K562 (cell line): ENCODE results near the gene SSR4. TPM values are rescaled to one million over a fixed set of nuclear protein-coding genes. Genes with fewer than 3 reads are reported as not detected.

Experiments used
- ATAC-seq: fragments of 200-7000 bp; cut with Tn5 transposase; 3 replicates; pipeline ENCODE4 v1.9.1; 2020; ENCODE audit warnings: moderate library complexity
- BruUV-seq: library from RNA; stranded (reverse); fragments of 400-500 nt; replicated peaks from 2 replicates; lab custom pipeline; 2021; lab: Mats Ljungman, UMichigan
- CTCF ChIA-PET: fragments of 300-600 bp; formaldehyde crosslinking; extraction: SDS; loops from one replicate; lab custom pipeline; 2021; ENCODE audit warnings: low intra/inter-chr PET ratio; lab: Yijun Ruan, JAX
- POLR2A ChIA-PET: fragments of 300-600, 350-650 bp; sonication (Branson Sonifier 250); formaldehyde crosslinking; extraction: SDS; loops from one replicate; lab custom pipeline; 2021; ENCODE audit warnings: antibody characterized with exemption, inconsistent platforms; lab: Yijun Ruan, JAX
- DNase-seq, 4 experiments: peaks; one replicate each; pipeline versions ENCODE4 v3.0.0 to v3.0.0-alpha.2; 2011 to 2018; ENCODE audit warnings: low spot score in 3 of 4, mixed read lengths in 3 of 4; ENCODE audit errors: extremely low read depth in 1 of 4
- FAIRE-seq: peaks from 2 replicates; lab custom pipeline; 2011; peaks lifted over from hg19 to GRCh38; lab: Jason Lieb, UNC
- H2AFZ ChIP-seq: 2 replicates; pipeline ENCODE4 v1.6.0; 2011; ENCODE audit warnings: low read depth, low read length, control low read depth, inconsistent platforms
- H3K27ac ChIP-seq: fragments of 200-600 bp; 3 replicates; pipeline ENCODE4 v1.8.0; 2011; ENCODE audit warnings: low read depth, mild to moderate bottlenecking, control low read depth, inconsistent platforms, low read length, moderate library complexity, mixed read lengths; ENCODE audit errors: extremely low read depth
- H3K27me3 ChIP-seq, 2 experiments: fragments of 300-600 bp in 1 of 2; 2 replicates in 1 of 2; 3 replicates in 1 of 2; pipeline versions ENCODE4 v1.6.0 to v1.8.0; 2011; ENCODE audit warnings: inconsistent platforms in 2 of 2, low read length in 2 of 2, mild to moderate bottlenecking in 1 of 2, mixed read lengths in 1 of 2, moderate library complexity in 1 of 2; ENCODE audit not compliant: control insufficient read depth in 2 of 2, insufficient read depth in 2 of 2
- H3K36me3 ChIP-seq: fragments of 300-600 bp; 3 replicates; pipeline ENCODE4 v1.8.0; 2011; ENCODE audit warnings: mild to moderate bottlenecking, low read length, inconsistent platforms; ENCODE audit not compliant: control insufficient read depth, insufficient read depth
- H3K4me1 ChIP-seq, 2 experiments: fragments of 200-600 bp in 1 of 2; replicated peaks in 1 of 2; 2 replicates in 1 of 2; 3 replicates in 1 of 2; pipeline versions ENCODE4 v1.5.1 to v1.8.0; 2011; ENCODE audit warnings: inconsistent platforms in 2 of 2, low read length in 2 of 2, mild to moderate bottlenecking in 1 of 2, mixed read lengths in 1 of 2, moderate library complexity in 1 of 2; ENCODE audit not compliant: control insufficient read depth in 2 of 2, insufficient read depth in 2 of 2
- H3K4me2 ChIP-seq: 2 replicates; pipeline ENCODE4 v1.6.1; 2011; ENCODE audit warnings: low read length, control low read depth, inconsistent platforms, mixed read lengths; ENCODE audit not compliant: insufficient read depth
- H3K4me3 ChIP-seq: fragments of 200-600 bp; sonication (generic), shearing (Covaris generic); 2 replicates; pipeline ENCODE4 v1.5.1; 2016; ENCODE audit warnings: control low read depth, inconsistent platforms
- H3K79me2 ChIP-seq: fragments of 200-600 bp; 3 replicates; pipeline ENCODE4 v1.8.0; 2011; ENCODE audit warnings: low read length, inconsistent platforms; ENCODE audit not compliant: control insufficient read depth, insufficient read depth
- H3K9ac ChIP-seq, 2 experiments: 2 replicates each; pipeline versions ENCODE4 v1.6.0 to v1.6.1; 2011; ENCODE audit warnings: low read depth in 2 of 2, low read length in 2 of 2, control low read depth in 1 of 2, inconsistent platforms in 1 of 2, mild to moderate bottlenecking in 1 of 2, mixed read lengths in 1 of 2; ENCODE audit not compliant: insufficient read depth in 1 of 2
- H3K9me1 ChIP-seq: one replicate; pipeline ENCODE4 v1.6.0; 2011; ENCODE audit warnings: inconsistent platforms, mild to moderate bottlenecking, low read length, moderate library complexity; ENCODE audit not compliant: control insufficient read depth, insufficient read depth
- H3K9me3 ChIP-seq: replicated peaks from 2 replicates; pipeline ENCODE4 v1.5.1; 2011; ENCODE audit warnings: low read depth, low read length, inconsistent platforms; ENCODE audit not compliant: control insufficient read depth, insufficient read depth
- H4K20me1 ChIP-seq: replicated peaks from 2 replicates; pipeline ENCODE4 v1.6.1; 2011; ENCODE audit warnings: low read length, inconsistent platforms, mixed read lengths; ENCODE audit not compliant: control insufficient read depth, insufficient read depth
- FOSL1 ChIP-seq: fragments of 200-800 bp; sonication (Bioruptor generic); conservative IDR thresholded peaks from 2 replicates; pipeline ENCODE4 v1.6.1; 2016; ENCODE audit warnings: missing genetic modification characterization, missing compliant biosample characterization
- FUS ChIP-seq: fragments of 200-400 bp; formaldehyde crosslinking; optimal IDR thresholded peaks from 2 replicates; pipeline ENCODE3; 2017; ENCODE audit warnings: low read depth, low read length
- JUN ChIP-seq, 2 experiments: sonication (generic) in 1 of 2; formaldehyde crosslinking in 1 of 2; IDR thresholded peaks; 2 replicates each; pipeline versions ENCODE4 v1.6.1 to v1.8.0; 2012 to 2022; ENCODE audit warnings: borderline replicate concordance in 2 of 2, mild to moderate bottlenecking in 2 of 2, improper control_type of control experiment in 1 of 2, low read depth in 1 of 2, low read length in 1 of 2, missing genetic modification reagents in 1 of 2
- KAT2B ChIP-seq: IDR thresholded peaks from one replicate; pipeline ENCODE4 v1.6.1; 2012; ENCODE audit warnings: low read depth, mild to moderate bottlenecking, control low read depth, inconsistent platforms, low read length, moderate library complexity
- NFYB ChIP-seq: IDR thresholded peaks from 2 replicates; pipeline ENCODE4 v1.6.1; 2011; ENCODE audit warnings: mild to moderate bottlenecking, moderate library complexity; ENCODE audit not compliant: insufficient read length; ENCODE audit errors: extremely low read depth
- POLR2AphosphoS2 ChIP-seq: IDR thresholded peaks from 2 replicates; pipeline ENCODE4 v1.6.1; 2012; ENCODE audit warnings: low read length, improper control_type of control experiment
- RAD21 ChIP-seq, 2 experiments: fragments of 250-450 bp in 1 of 2; fragments of 450-650 bp in 1 of 2; sonication (Bioruptor Pico) in 1 of 2; formaldehyde crosslinking in 1 of 2; IDR thresholded peaks in 1 of 2; conservative IDR thresholded peaks in 1 of 2; 2 replicates each; pipeline versions ENCODE4 v1.4.0 to v1.8.0; 2020 to 2022; ENCODE audit warnings: mild to moderate bottlenecking in 2 of 2, moderate library complexity in 1 of 2
- RHOXF2B ChIP-seq: fragments of 250-450 bp; sonication (Bioruptor Pico); conservative IDR thresholded peaks from 2 replicates; pipeline ENCODE4 v1.5.1; 2021
- SPI1 ChIP-seq: IDR thresholded peaks from 2 replicates; pipeline ENCODE4 v1.6.1; 2011; ENCODE audit warnings: low read depth, low read length, control low read depth, borderline replicate concordance
- WGBS: fragments of 100-300 bp; shearing (Covaris generic); methylation state at CpG from one replicate; pipeline ENCODE4 v1.1.6; 2016; ENCODE audit warnings: low coverage, mixed read lengths; ENCODE audit not compliant: insufficient coverage; ENCODE audit errors: missing lambda C conversion rate; 5-methylcytosine and 5-hydroxymethylcytosine counted together
- in situ Hi-C: fragments of 300-500 bp; cut with MboI; formaldehyde crosslinking; loops from 4 replicates; pipeline ENCODE4 v1.15.0; 2018; ENCODE audit warnings: inconsistent platforms, mixed read lengths
- intact Hi-C: fragments of 100-400 bp; cut with micrococcal nuclease; formaldehyde crosslinking; loops from 2 replicates; pipeline ENCODE4 v1.14.2; 2022
- polyA plus RNA-seq, 8 experiments: library from polyadenylated mRNA; depleted of rRNA in 4 of 8; stranded (reverse) in 5 of 8; unstranded in 3 of 8; fragments of >200 nt; fragmentation: Nextera tagmentation in 2 of 8; fragmentation: Illumina TruSeq in 1 of 8; extraction: Ambion mirVana in 2 of 8; extraction: Trizol in 1 of 8; gene quantifications; 2 replicates each; pipeline versions ENCODE4 v1.2.1 to v1.2.3, GENCODE V29; 2011 to 2014; ENCODE audit warnings: inconsistent platforms in 1 of 8, missing spikeins in 1 of 8
- total RNA-seq, 7 experiments: library from RNA; depleted of rRNA in 6 of 7; stranded (reverse); fragments of >200 nt in 6 of 7; fragmentation: Illumina TruSeq in 2 of 7; extraction: Trizol in 2 of 7; gene quantifications; 2 replicates each; pipeline versions ENCODE4 v1.2.1 to v1.2.3, GENCODE V29; 2011 to 2021; ENCODE audit warnings: low replicate concordance in 1 of 7
- TF ChIP-seq, protein P1 (sequence below): fragments of 450-650 bp; formaldehyde crosslinking; IDR thresholded peaks from 2 replicates; pipeline ENCODE4 v1.4.0; 2020; ENCODE audit warnings: mild to moderate bottlenecking, moderate library complexity
- TF ChIP-seq, protein P2 (sequence below), 3 experiments: IDR thresholded peaks in 2 of 3; conservative IDR thresholded peaks in 1 of 3; 2 replicates each; pipeline ENCODE4 v1.5.1; 2011 to 2012; ENCODE audit warnings: low read length in 3 of 3, mild to moderate bottlenecking in 3 of 3, control low read depth in 2 of 3, improper control_type of control experiment in 1 of 3, inconsistent platforms in 1 of 3, low read depth in 1 of 3, mixed read lengths in 1 of 3, moderate library complexity in 1 of 3; ENCODE audit not compliant: insufficient read depth in 2 of 3

SSR4 gene
- total and polyA plus RNA-seq, 9 of the 15 experiments (the other 6 are each of a cell fraction or from before 2014, with no cell fraction given) = 146 to 492 (median 272) TPM

DNA sequence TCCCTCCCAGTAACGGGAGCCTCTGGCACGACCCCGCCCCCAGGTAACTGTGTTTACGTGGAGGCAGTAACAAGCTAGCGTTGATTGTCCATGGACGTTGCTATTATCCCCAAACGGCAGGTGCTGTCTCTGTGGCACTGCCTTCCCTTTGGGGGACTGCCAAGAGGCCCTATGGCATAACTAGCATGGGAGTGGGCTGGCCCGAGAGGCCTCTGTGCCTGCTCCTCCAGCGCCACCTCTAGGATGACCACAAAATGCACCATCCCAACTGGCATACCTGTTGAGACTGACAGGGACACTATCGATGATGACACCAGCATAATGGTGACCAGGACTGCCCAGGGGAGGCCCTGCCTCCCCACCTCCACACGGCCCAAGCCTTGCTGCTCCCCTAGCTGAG is 12.2 kb upstream of the SSR4 start:
- no peak overlapping the region for H2AFZ ChIP-seq
- WGBS = 79% methylated on average over 3 of the region's 11 CpGs
- peaks cover 30% of the 10 kb centered on the region; the same call in 2 of the 3 replicates for H3K36me3 ChIP-seq
- DNase-seq (peak in 1 of 4 experiments; percentile 20), ATAC-seq (peak; percentile 47), FAIRE-seq (no peak)
- ChIA-PET CTCF (no interaction called here), POLR2A (interaction anchor here (1.2 kb wide), 1 partner anchor 146 kb away, joined by 3 read pairs; no protein-coding TSS in a partner anchor)
- in situ Hi-C loops (no loop called here), intact Hi-C loops (no loop called here)
- no peaks in the 10 kb centered on the region for H3K79me2 ChIP-seq
- BruUV-seq = no TSS peak
- H3K9me3 ChIP-seq = no peaks in the 10 kb centered on the region
- peaks cover 1 to 69% of the 10 kb centered on the region in 2 experiments; a peak in 3 of 5 replicates for H3K4me1 ChIP-seq
- no peak overlapping the region for H3K27ac ChIP-seq
- no peak overlapping the region; a peak in 1 of 4 replicates for H3K9ac ChIP-seq
- H3K27me3 ChIP-seq = no peaks in the 10 kb centered on the region
- no peaks in the 10 kb centered on the region for H4K20me1 ChIP-seq
- peaks cover 2% of the 10 kb centered on the region for H3K9me1 ChIP-seq
- no peak overlapping the region for H3K4me3 ChIP-seq
- no peak overlapping the region for H3K4me2 ChIP-seq
- TF ChIP-seq KAT2B (no peak), NFYB (no peak), RHOXF2B (CRISPR knock-in tag) (no peak), RAD21 (CRISPR knock-in tag; conservative IDR thresholded peaks at IDR 0.05 in 1 of 2, IDR thresholded peaks at IDR 0.05 in 1 of 2) (peak in 1 of 2 experiments; percentile 39; a peak in 2 of 4 replicates), JUN (IDR thresholded peaks at IDR 0.05; ENCODE audit: borderline replicate concordance, low read depth, low read length) (no peak), JUN (CRISPR knock-in tag; IDR thresholded peaks at IDR 0.05; ENCODE audit: borderline replicate concordance) (no peak), FUS (no peak), POLR2AphosphoS2 (no peak), FOSL1 (tag) (no peak), SPI1 (no peak)
- TF ChIP-seq, protein P1, sequence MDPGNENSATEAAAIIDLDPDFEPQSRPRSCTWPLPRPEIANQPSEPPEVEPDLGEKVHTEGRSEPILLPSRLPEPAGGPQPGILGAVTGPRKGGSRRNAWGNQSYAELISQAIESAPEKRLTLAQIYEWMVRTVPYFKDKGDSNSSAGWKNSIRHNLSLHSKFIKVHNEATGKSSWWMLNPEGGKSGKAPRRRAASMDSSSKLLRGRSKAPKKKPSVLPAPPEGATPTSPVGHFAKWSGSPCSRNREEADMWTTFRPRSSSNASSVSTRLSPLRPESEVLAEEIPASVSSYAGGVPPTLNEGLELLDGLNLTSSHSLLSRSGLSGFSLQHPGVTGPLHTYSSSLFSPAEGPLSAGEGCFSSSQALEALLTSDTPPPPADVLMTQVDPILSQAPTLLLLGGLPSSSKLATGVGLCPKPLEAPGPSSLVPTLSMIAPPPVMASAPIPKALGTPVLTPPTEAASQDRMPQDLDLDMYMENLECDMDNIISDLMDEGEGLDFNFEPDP = no peak
- TF ChIP-seq, protein P2, sequence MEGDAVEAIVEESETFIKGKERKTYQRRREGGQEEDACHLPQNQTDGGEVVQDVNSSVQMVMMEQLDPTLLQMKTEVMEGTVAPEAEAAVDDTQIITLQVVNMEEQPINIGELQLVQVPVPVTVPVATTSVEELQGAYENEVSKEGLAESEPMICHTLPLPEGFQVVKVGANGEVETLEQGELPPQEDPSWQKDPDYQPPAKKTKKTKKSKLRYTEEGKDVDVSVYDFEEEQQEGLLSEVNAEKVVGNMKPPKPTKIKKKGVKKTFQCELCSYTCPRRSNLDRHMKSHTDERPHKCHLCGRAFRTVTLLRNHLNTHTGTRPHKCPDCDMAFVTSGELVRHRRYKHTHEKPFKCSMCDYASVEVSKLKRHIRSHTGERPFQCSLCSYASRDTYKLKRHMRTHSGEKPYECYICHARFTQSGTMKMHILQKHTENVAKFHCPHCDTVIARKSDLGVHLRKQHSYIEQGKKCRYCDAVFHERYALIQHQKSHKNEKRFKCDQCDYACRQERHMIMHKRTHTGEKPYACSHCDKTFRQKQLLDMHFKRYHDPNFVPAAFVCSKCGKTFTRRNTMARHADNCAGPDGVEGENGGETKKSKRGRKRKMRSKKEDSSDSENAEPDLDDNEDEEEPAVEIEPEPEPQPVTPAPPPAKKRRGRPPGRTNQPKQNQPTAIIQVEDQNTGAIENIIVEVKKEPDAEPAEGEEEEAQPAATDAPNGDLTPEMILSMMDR (IDR thresholded peaks at IDR 0.05 in 2 of 3, conservative IDR thresholded peaks at IDR 0.05 in 1 of 3; ENCODE audit: insufficient read depth in 2 of 3, low read depth in 1 of 3, low read length in 3 of 3) = peak; percentile 37 to 50 (median 42); a peak in 5 of 6 replicates
